Liver (tissue), 9 donors: ENCODE results near the gene SMARCD2. TPM values are rescaled to one million over a fixed set of nuclear protein-coding genes. Genes with fewer than 3 reads are reported as not detected.
"Not testable (repeated sequence)": the region's sequence is repeated elsewhere in the genome, so short reads cannot be mapped to it uniquely, and the experiment has no call there.

Experiments
- DNase-seq: peaks from one replicate; pipeline ENCODE4 v3.0.0-alpha.2; 2017; ENCODE audit warnings: low spot score
- H3K27ac ChIP-seq, 2 donors: one replicate each; pipeline ENCODE4 v1.7.0; 2013; ENCODE audit warnings: inconsistent platforms in 2 of 2, low read length in 2 of 2, control low read depth in 1 of 2, low read depth in 1 of 2, mild to moderate bottlenecking in 1 of 2
- H3K27me3 ChIP-seq, 4 donors: one replicate each; pipeline versions ENCODE4 v1.6.1 to v1.7.0; 2013; ENCODE audit warnings: low read length in 3 of 4, inconsistent platforms in 1 of 4, mild to moderate bottlenecking in 1 of 4, moderate library complexity in 1 of 4; ENCODE audit not compliant: control insufficient read depth in 4 of 4, insufficient read depth in 4 of 4
- H3K36me3 ChIP-seq, 4 donors: one replicate each; pipeline versions ENCODE4 v1.6.1 to v1.7.0; 2013; ENCODE audit warnings: low read length in 3 of 4, mild to moderate bottlenecking in 3 of 4, low read depth in 1 of 4, moderate library complexity in 1 of 4; ENCODE audit not compliant: control insufficient read depth in 4 of 4, insufficient read depth in 3 of 4
- H3K4me1 ChIP-seq, 4 donors: one replicate each; pipeline versions ENCODE4 v1.6.1 to v1.7.0; 2013; ENCODE audit warnings: low read length in 3 of 4, mild to moderate bottlenecking in 3 of 4, moderate library complexity in 1 of 4; ENCODE audit not compliant: control insufficient read depth in 4 of 4, insufficient read depth in 4 of 4
- H3K4me3 ChIP-seq, 3 donors: one replicate each; pipeline versions ENCODE4 v1.6.1 to v1.7.0; 2013; ENCODE audit warnings: low read length in 3 of 3, control low read depth in 1 of 3, low read depth in 1 of 3, mild to moderate bottlenecking in 1 of 3
- H3K9ac ChIP-seq, 2 donors: one replicate each; pipeline ENCODE4 v1.7.0; 2013; ENCODE audit warnings: low read length in 2 of 2, mild to moderate bottlenecking in 2 of 2, moderate library complexity in 2 of 2, control low read depth in 1 of 2, low read depth in 1 of 2
- H3K9me3 ChIP-seq, 4 donors: one replicate each; pipeline versions ENCODE4 v1.6.1 to v1.7.0; 2013; ENCODE audit warnings: low read length in 3 of 4; ENCODE audit not compliant: control insufficient read depth in 4 of 4
- GABPA ChIP-seq, 2 donors: IDR thresholded peaks in 1 of 2; conservative IDR thresholded peaks in 1 of 2; 2 replicates each; pipeline ENCODE4 v1.6.1; 2016; ENCODE audit warnings: antibody characterized with exemption in 2 of 2, mild to moderate bottlenecking in 1 of 2, moderate library complexity in 1 of 2
- RAD21 ChIP-seq, 2 donors: IDR thresholded peaks; 2 replicates each; pipeline ENCODE4 v1.6.1; 2016; ENCODE audit warnings: antibody characterized with exemption in 2 of 2, mild to moderate bottlenecking in 2 of 2
- WGBS: extraction: QIAGEN DNeasy Blood & Tissue Kit; methylation state at CpG from one replicate; pipeline ENCODE4 v1.1.7; 2013; 5-methylcytosine and 5-hydroxymethylcytosine counted together
- polyA plus RNA-seq, 2 donors: library from polyadenylated mRNA; stranded (reverse) in 1 of 2; unstranded in 1 of 2; fragments of 200-250 nt in 1 of 2; fragments of >200 nt in 1 of 2; fragmentation: Nextera tagmentation in 1 of 2; extraction: Ambion mirVana in 1 of 2; gene quantifications; one replicate each; pipeline versions ENCODE4 v1.2.1 to v1.2.3, GENCODE V29; 2013 to 2015
- total RNA-seq, 2 donors: library from RNA; depleted of rRNA; stranded (reverse); fragments of >200 nt; gene quantifications; one replicate each; pipeline ENCODE4 v1.2.3, GENCODE V29; 2014
- TF ChIP-seq, protein P1 (sequence below): fragments of 150-350 bp; IDR thresholded peaks from 2 replicates; pipeline ENCODE4 v1.5.1; 2017; ENCODE audit warnings: improper control_type of control experiment, low read depth, low read length; ENCODE audit not compliant: missing input control
- donor health status: healthy.
- donor health status: healthy.
- donor health status: healthy.
- donor health status: healthy.
- donor health status: healthy.

SMARCD2 gene
- total and polyA plus RNA-seq, 4 donors = 14.5 to 67.9 (median 39.4) TPM

DNA sequence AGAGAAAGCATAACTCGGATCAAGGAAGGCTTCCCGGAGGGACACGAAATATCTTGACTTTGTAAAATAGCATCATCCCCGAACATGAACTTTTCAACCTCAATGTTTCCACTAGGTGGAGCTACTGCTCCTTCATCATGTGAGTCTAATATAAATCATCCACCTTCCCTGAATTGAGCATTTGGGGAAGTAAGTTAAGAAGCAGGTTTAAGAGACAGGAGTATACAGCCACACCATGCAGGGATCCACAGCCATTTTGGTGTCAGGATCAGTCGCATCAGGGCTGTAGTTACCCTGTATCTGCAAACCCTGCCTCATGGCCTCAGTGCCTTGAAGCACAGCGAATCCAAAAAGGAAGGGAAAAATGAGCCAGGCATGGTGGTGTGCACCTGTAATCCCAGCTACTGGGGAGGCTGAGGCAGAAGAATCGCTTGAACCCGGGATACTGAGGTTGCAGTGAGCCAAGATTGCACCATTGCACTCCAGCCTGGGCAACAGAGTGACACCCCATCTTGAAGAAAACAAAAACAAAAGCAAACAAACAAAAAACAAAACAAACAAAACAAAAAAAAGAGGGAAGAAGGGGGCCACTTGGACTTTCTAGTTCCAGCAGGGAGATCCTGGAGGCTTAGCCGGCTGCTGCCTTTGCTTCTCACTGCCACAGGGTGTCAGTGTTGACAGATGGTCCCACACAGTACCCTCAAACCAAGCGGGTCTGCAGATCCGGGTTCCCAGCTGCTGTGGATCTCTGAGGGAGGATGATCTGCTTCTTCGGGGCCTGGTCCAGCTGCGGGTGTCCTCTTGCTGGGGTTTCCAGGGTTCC, 46.8 kb upstream of the SMARCD2 start:
- H3K36me3 ChIP-seq, H3K9me3 ChIP-seq, H3K9ac ChIP-seq, H3K4me1 ChIP-seq, DNase-seq, H3K27me3 ChIP-seq, H3K4me3 ChIP-seq, H3K27ac ChIP-seq: not testable (repeated sequence)
- WGBS = 25% methylated on average over 13 of the region's 13 CpGs
- TF ChIP-seq, protein P1, sequence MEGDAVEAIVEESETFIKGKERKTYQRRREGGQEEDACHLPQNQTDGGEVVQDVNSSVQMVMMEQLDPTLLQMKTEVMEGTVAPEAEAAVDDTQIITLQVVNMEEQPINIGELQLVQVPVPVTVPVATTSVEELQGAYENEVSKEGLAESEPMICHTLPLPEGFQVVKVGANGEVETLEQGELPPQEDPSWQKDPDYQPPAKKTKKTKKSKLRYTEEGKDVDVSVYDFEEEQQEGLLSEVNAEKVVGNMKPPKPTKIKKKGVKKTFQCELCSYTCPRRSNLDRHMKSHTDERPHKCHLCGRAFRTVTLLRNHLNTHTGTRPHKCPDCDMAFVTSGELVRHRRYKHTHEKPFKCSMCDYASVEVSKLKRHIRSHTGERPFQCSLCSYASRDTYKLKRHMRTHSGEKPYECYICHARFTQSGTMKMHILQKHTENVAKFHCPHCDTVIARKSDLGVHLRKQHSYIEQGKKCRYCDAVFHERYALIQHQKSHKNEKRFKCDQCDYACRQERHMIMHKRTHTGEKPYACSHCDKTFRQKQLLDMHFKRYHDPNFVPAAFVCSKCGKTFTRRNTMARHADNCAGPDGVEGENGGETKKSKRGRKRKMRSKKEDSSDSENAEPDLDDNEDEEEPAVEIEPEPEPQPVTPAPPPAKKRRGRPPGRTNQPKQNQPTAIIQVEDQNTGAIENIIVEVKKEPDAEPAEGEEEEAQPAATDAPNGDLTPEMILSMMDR = peak; percentile 8
- TF ChIP-seq RAD21 (IDR thresholded peaks at IDR 0.05) = peak in 1 of 2 donors; percentile 27

DNA sequence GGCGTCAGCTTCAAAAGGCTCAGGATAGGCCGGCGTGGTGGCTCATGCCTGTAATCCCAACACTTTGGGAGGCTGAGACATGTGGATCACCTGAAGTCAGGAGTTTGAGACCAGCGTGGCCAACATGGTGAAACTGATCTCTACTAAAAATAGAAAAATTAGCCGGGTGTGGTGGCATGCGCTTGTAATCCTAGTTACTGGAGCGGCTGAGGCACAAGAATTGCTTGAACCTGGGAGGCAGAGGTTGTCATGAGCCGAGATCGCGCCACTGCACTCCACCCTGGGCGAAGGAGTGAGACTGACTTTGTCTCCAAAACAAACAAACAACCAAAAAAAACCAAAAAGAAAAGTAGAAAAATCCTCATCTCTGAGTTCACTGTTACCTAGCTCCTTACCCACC, 42.6 kb upstream of the SMARCD2 start:
- H3K27ac ChIP-seq, H3K4me3 ChIP-seq, H3K9ac ChIP-seq, H3K36me3 ChIP-seq, H3K27me3 ChIP-seq, H3K9me3 ChIP-seq, DNase-seq, H3K4me1 ChIP-seq: not testable (repeated sequence)
- WGBS = 93% methylated on average over 11 of the region's 11 CpGs

DNA sequence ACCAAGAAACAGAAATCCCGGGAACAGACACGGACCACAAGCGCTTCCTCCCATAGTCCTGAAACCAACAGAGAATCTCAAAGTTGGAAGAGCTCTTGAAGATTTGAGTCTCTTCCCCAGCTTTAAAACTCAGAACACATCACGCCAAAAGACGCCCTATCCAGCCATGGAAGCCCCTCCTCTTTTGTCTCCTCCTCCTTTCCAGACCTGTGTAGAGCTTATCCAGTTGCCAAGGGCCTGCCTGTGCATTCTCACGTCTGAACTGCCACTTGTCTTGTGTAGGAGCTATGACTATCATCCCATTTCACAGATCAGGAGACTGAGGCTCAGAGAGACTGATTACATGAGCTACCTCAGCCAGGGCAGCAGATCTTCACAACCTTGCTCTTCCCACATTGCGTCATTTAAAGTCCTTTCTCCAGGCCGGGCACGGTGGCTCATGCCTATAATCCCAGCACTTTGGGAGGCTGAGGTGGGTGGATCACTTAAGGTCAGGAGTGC, 40.2 kb upstream of the SMARCD2 start:
- not testable (repeated sequence) for H3K27me3 ChIP-seq, DNase-seq, H3K4me1 ChIP-seq, H3K4me3 ChIP-seq, H3K9ac ChIP-seq, H3K36me3 ChIP-seq, H3K27ac ChIP-seq, H3K9me3 ChIP-seq
- WGBS = 78% methylated on average over 9 of the region's 9 CpGs

DNA sequence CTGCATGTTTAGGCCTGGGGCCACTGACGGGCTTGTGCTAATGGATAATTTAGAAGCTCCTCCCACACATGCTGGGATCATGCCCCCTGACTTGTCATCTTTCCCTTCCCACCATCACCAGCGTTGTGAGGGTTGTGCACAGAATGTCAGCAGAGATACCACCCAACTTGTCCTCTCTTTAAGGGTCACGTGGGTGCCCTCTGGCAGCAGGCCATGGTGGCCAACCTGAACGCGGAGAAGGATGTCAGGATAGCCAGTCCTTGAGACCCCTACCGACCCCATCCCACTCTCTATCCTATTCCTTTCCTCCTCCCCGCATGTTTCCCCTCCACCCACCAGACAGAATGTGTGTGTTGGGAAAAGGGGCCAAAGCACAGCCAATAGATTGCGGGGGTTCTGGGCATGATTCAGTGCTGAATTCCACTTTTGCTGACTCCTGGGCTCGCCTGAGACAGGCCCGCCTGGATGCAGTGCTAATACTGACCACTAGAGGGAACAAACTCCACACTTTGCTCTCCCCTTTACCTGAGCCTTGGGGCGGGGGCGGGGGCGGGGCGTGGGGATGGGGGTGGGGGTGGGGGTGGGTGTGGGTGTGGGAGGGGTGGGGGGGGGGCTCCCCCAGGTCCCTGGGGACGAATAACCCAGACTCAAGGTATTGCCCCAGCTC, 39.6 kb upstream of the SMARCD2 start, which contains the start of gene GH2:
Gene GH2, minus strand, starts transcription at position 10 of the 667 bp plus-strand sequence. CDS start 143 bp downstream, outside the sequence.
- no peak for TF ChIP-seq GABPA (IDR thresholded peaks at IDR 0.05 in 1 of 2, conservative IDR thresholded peaks at IDR 0.05 in 1 of 2)
- TF ChIP-seq, protein P1 = peak; percentile 68

DNA sequence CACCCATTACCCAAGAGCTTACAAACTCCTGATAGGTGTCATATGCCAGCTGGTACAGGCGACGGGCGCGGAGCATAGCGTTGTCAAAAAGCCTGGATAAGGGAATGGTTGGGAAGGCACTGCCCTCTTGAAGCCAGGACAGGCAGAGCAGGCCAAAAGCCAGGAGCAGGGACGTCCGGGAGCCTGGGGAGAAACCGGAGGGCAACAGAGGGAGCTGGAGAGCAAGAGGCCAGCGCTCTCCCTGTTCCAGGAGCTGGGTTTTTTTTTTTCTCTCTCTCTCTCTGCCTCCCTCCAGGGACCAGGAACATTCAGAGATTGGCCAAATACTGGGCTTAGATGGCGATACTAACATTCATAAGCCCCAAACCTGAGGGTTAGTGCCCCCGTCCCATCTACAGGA, 38.9 kb upstream of the SMARCD2 start:
- not testable (repeated sequence) for H3K27ac ChIP-seq, H3K9me3 ChIP-seq, H3K4me1 ChIP-seq, H3K9ac ChIP-seq, H3K4me3 ChIP-seq, H3K36me3 ChIP-seq, H3K27me3 ChIP-seq, DNase-seq
- WGBS = 54% methylated on average over 11 of the region's 11 CpGs

More for the DNA sequence above, 39.6 kb upstream of the SMARCD2 start, which contains the start of gene GH2:
- no peak within 1 kb of the TSS for H3K27ac ChIP-seq
- peak; percentile 64 for DNase-seq
- no peak within 1 kb of the TSS for H3K9ac ChIP-seq
- H3K4me3 ChIP-seq = no peak within 1 kb of the TSS
- H3K4me1 ChIP-seq = no peaks in the 10 kb centered on the region
- 36% methylated on average over 15 of the region's 15 CpGs for WGBS
- no peaks in the 10 kb centered on the region for H3K27me3 ChIP-seq
- H3K9me3 ChIP-seq = no peaks in the 10 kb centered on the region
- H3K36me3 ChIP-seq = no peaks in the 10 kb centered on the region
